ENCODE measurements around the gene MCAM.

The MCAM gene

GRCh38 chr11:119316729-119317591 is at the start of gene MCAM:
Gene MCAM, minus strand, starts transcription at chr11:119317130. Its CDS starts 29 bp downstream, at chr11:119317101.
- H3K4me3 ChIP-seq (ENCODE audit: low read length) = peak within 1 kb of the TSS; percentile 82
- H3K9me3 ChIP-seq (ENCODE audit: control insufficient read depth, low read length) = no peaks in the 10 kb centered on the region
- peak within 1 kb of the TSS; percentile 88 for H3K9ac ChIP-seq (ENCODE audit: low read length)
- peaks cover 28% of the 10 kb centered on the region for H3K36me3 ChIP-seq (ENCODE audit: control insufficient read depth, insufficient read depth, low read length, severe bottlenecking)
- peak; percentile 54 for DNase-seq (ENCODE audit: low read depth)
- peaks cover 30% of the 10 kb centered on the region for H3K4me1 ChIP-seq (ENCODE audit: control insufficient read depth, insufficient read depth, low read length)
- peaks cover 8% of the 10 kb centered on the region for H3K27me3 ChIP-seq (replicated peaks; ENCODE audit: control insufficient read depth, insufficient read depth, low read length)

DNA sequence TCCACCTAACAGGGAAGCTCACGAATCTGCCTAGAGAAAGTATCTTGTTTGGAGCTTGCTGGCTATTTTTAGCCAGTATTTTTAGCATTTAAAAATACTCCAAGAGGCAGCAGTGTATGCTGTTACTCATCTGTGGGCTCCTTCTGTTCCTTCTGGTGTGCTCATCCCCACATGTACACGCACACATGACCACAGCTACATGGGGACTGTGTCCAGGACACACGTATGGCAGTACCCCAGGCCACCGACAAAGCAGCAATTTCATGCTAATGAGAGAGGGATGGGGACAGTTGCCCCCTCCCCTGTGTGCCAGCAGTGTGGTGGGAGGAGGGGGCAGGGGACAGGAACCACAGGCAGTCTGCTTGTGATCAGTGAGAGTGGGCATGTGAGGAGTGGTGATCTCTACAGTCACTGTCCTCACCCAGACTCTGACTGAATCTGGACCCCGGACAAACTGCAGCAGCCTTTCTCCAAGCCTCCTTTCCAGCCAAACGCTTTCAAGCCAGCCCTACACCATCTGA is 48.2 kb upstream of the MCAM start:
- H3K9ac ChIP-seq (ENCODE audit: low read length) = no peak overlapping the region
- no peak overlapping the region for H3K4me3 ChIP-seq (ENCODE audit: low read length)
- no peaks in the 10 kb centered on the region for H3K27me3 ChIP-seq (replicated peaks; ENCODE audit: control insufficient read depth, insufficient read depth, low read length)
- DNase-seq (ENCODE audit: low read depth) = no peak
- H3K9me3 ChIP-seq (ENCODE audit: control insufficient read depth, low read length) = no peaks in the 10 kb centered on the region
- peaks cover 57% of the 10 kb centered on the region for H3K4me1 ChIP-seq (ENCODE audit: control insufficient read depth, insufficient read depth, low read length)
- H3K36me3 ChIP-seq (ENCODE audit: control insufficient read depth, insufficient read depth, low read length, severe bottlenecking) = no peaks in the 10 kb centered on the region

DNA sequence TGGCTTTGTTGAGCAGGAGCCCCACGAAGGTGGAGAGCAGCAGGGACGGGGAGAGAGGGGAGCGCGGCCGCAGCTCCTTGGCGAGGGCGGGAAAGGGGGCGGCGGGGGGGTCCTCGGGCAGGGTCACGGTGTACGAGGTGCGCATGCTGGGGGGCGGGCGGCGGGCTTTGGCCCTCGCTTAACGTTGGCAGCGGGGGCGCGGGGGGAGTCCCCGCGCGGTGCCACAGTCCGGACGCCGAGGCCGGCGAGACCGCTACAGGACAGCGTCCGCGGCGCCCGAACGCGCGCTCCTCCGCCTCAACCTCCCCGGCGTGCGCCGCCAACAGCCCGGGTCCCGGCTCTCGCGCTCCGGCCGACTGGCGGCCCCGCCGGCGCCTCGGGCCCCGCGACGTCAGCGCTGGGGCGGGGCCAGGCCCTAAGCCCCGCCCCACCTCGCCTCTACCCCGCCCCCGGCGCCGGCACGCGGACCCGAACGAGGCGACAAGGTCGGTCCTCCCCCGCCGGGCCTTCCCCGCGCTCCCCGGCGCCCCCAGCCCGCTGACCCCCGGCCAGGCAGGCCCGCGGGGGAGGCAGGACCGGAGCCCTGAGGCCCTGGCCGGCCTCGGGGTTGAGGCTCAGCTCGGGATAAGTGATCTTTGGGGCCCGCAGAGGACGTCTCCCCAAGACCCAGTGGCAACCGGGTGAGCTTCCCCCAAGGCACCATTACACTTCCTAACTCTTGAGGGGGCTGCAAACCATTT is 47.1 kb upstream of the MCAM start:
- peaks cover 61% of the 10 kb centered on the region for H3K4me1 ChIP-seq (ENCODE audit: control insufficient read depth, insufficient read depth, low read length)
- H3K27me3 ChIP-seq (replicated peaks; ENCODE audit: control insufficient read depth, insufficient read depth, low read length) = no peaks in the 10 kb centered on the region
- no peaks in the 10 kb centered on the region for H3K9me3 ChIP-seq (ENCODE audit: control insufficient read depth, low read length)
- no peak overlapping the region for H3K9ac ChIP-seq (ENCODE audit: low read length)
- peaks cover 3% of the 10 kb centered on the region for H3K36me3 ChIP-seq (ENCODE audit: control insufficient read depth, insufficient read depth, low read length, severe bottlenecking)
- DNase-seq (ENCODE audit: low read depth) = peak; percentile 89
- H3K4me3 ChIP-seq (ENCODE audit: low read length) = peak overlapping the region; percentile 60

GRCh38 chr11:119363081-119363850 is 46.3 kb upstream of the MCAM start:
- DNase-seq (ENCODE audit: low read depth) = no peak
- Histone ChIP-seq H3K4me1 (ENCODE audit: control insufficient read depth, insufficient read depth, low read length) (peaks cover 54% of the 10 kb centered on the region), H3K4me3 (ENCODE audit: low read length) (no peak overlapping the region), H3K9ac (ENCODE audit: low read length) (no peak overlapping the region), H3K36me3 (ENCODE audit: control insufficient read depth, insufficient read depth, low read length, severe bottlenecking) (peaks cover 3% of the 10 kb centered on the region), H3K27me3 (replicated peaks; ENCODE audit: control insufficient read depth, insufficient read depth, low read length) (no peaks in the 10 kb centered on the region), H3K9me3 (ENCODE audit: control insufficient read depth, low read length) (no peaks in the 10 kb centered on the region)

- no peak overlapping the region for H3K4me3 ChIP-seq (ENCODE audit: low read length)
- H3K4me1 ChIP-seq (ENCODE audit: control insufficient read depth, insufficient read depth, low read length) = peaks cover 49% of the 10 kb centered on the region
- H3K27me3 ChIP-seq (replicated peaks; ENCODE audit: control insufficient read depth, insufficient read depth, low read length) = no peaks in the 10 kb centered on the region
- no peak for DNase-seq (ENCODE audit: low read depth)
- no peaks in the 10 kb centered on the region for H3K9me3 ChIP-seq (ENCODE audit: control insufficient read depth, low read length)
- H3K9ac ChIP-seq (ENCODE audit: low read length) = no peak overlapping the region
- H3K36me3 ChIP-seq (ENCODE audit: control insufficient read depth, insufficient read depth, low read length, severe bottlenecking) = peaks cover 3% of the 10 kb centered on the region
These were observed 45.8 kb upstream of the MCAM start for GRCh38 chr11:119362741-119363080.

- peaks cover 47% of the 10 kb centered on the region for H3K4me1 ChIP-seq (ENCODE audit: control insufficient read depth, insufficient read depth, low read length)
- no peaks in the 10 kb centered on the region for H3K9me3 ChIP-seq (ENCODE audit: control insufficient read depth, low read length)
- H3K9ac ChIP-seq (ENCODE audit: low read length) = no peak overlapping the region
- no peak for DNase-seq (ENCODE audit: low read depth)
- no peak overlapping the region for H3K4me3 ChIP-seq (ENCODE audit: low read length)
- peaks cover 3% of the 10 kb centered on the region for H3K36me3 ChIP-seq (ENCODE audit: control insufficient read depth, insufficient read depth, low read length, severe bottlenecking)
- no peaks in the 10 kb centered on the region for H3K27me3 ChIP-seq (replicated peaks; ENCODE audit: control insufficient read depth, insufficient read depth, low read length)
These were observed 45.2 kb upstream of the MCAM start for GRCh38 chr11:119361941-119362725.

GRCh38 chr11:119361056-119361787 is 44.3 kb upstream of the MCAM start:
- no peak overlapping the region for H3K9ac ChIP-seq (ENCODE audit: low read length)
- H3K4me3 ChIP-seq (ENCODE audit: low read length) = no peak overlapping the region
- H3K36me3 ChIP-seq (ENCODE audit: control insufficient read depth, insufficient read depth, low read length, severe bottlenecking) = peaks cover 3% of the 10 kb centered on the region
- peak; percentile 83 for DNase-seq (ENCODE audit: low read depth)
- H3K9me3 ChIP-seq (ENCODE audit: control insufficient read depth, low read length) = no peaks in the 10 kb centered on the region
- peaks cover 50% of the 10 kb centered on the region for H3K4me1 ChIP-seq (ENCODE audit: control insufficient read depth, insufficient read depth, low read length)
- no peaks in the 10 kb centered on the region for H3K27me3 ChIP-seq (replicated peaks; ENCODE audit: control insufficient read depth, insufficient read depth, low read length)

DNA sequence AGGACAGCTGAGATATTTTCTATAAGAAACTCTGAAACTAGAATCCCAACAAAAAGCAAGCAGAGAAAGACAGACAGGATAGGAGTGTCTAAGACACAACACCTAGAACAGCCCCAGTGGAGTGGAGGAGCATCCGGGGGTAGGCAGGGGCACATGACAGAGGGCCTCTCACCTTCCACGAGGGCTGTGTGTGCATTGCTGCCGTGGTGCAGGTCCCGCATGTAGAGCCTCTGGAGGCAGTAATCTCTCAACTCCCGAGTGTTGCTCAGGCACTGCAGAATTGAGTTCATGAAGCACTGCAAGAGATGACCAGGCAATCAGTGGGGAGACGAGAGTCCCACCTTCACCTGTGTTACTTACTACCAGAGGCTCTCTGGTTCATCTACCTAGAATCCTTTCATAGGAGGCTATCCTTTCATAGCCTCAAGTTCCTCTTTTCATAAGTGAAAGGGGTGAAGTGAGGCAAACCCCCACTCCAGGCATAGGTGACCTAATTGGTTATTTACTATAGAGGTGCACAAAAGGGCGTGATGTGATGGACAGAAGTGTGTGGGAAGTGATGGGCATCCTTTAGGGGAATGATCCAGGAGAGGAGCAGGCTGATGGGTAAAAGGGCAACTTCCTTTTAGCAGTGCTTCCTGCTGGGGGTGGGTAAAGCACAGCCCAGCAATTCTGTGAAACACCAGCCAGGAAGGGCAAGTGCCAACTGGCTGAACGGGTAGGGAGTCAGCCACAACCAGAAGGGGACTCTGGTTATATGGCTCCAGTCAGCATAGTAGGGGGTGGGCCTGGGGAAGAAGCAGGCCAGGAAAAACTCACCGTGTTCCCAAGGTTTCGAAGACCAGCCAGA is 42.7 kb upstream of the MCAM start:
- peaks cover 44% of the 10 kb centered on the region for H3K4me1 ChIP-seq (ENCODE audit: control insufficient read depth, insufficient read depth, low read length)
- H3K36me3 ChIP-seq (ENCODE audit: control insufficient read depth, insufficient read depth, low read length, severe bottlenecking) = peaks cover 3% of the 10 kb centered on the region
- H3K9ac ChIP-seq (ENCODE audit: low read length) = no peak overlapping the region
- no peaks in the 10 kb centered on the region for H3K9me3 ChIP-seq (ENCODE audit: control insufficient read depth, low read length)
- no peak overlapping the region for H3K4me3 ChIP-seq (ENCODE audit: low read length)
- DNase-seq (ENCODE audit: low read depth) = no peak
- H3K27me3 ChIP-seq (replicated peaks; ENCODE audit: control insufficient read depth, insufficient read depth, low read length) = no peaks in the 10 kb centered on the region

DNA sequence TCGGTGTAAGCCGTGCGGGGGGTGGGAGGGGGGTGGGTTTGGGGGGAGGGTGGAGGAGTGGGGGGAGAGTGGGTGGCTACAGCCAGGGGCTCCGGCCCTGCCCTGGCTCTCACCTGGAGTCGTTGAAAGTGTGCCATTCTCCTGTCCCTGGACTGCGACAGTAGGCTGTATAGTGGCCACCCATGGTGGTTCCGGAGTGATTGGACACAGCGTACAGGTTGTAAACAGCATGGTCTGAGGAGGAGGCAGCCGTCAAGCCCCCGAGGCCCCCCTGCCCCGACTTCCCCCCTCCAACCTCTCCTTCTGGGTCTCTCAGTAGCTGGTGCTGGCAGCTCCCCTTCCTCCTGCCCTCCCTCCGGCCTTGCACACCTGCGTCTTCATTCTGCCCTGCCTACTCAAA is 40.1 kb upstream of the MCAM start:
- peaks cover 6% of the 10 kb centered on the region for H3K27me3 ChIP-seq (replicated peaks; ENCODE audit: control insufficient read depth, insufficient read depth, low read length)
- no peaks in the 10 kb centered on the region for H3K9me3 ChIP-seq (ENCODE audit: control insufficient read depth, low read length)
- DNase-seq (ENCODE audit: low read depth) = no peak
- H3K36me3 ChIP-seq (ENCODE audit: control insufficient read depth, insufficient read depth, low read length, severe bottlenecking) = peaks cover 3% of the 10 kb centered on the region
- peak overlapping the region; percentile 86 for H3K9ac ChIP-seq (ENCODE audit: low read length)
- no peak overlapping the region for H3K4me3 ChIP-seq (ENCODE audit: low read length)
- peaks cover 25% of the 10 kb centered on the region for H3K4me1 ChIP-seq (ENCODE audit: control insufficient read depth, insufficient read depth, low read length)

All from adipocyte (in vitro differentiated cells).